HUES48 (cell line): ENCODE results near the gene TRAM2.

Experiments used
- H3K27ac ChIP-seq: one replicate; pipeline ENCODE4 v1.7.0; 2013; ENCODE audit warnings: low read depth, low read length, inconsistent platforms
- H3K27me3 ChIP-seq: 2 replicates; pipeline ENCODE4 v1.6.1; 2013; ENCODE audit warnings: mild to moderate bottlenecking, low read length; ENCODE audit not compliant: control insufficient read depth, insufficient read depth
- H3K36me3 ChIP-seq: 2 replicates; pipeline ENCODE4 v1.6.1; 2013; ENCODE audit warnings: low read length; ENCODE audit not compliant: control insufficient read depth, insufficient read depth
- H3K4me1 ChIP-seq: 2 replicates; pipeline ENCODE4 v1.6.1; 2013; ENCODE audit warnings: mild to moderate bottlenecking, low read length; ENCODE audit not compliant: control insufficient read depth, insufficient read depth
- H3K4me3 ChIP-seq: 2 replicates; pipeline ENCODE4 v1.5.1; 2013; ENCODE audit warnings: mild to moderate bottlenecking, low read depth, low read length
- H3K9ac ChIP-seq: 2 replicates; pipeline ENCODE4 v1.6.1; 2013; ENCODE audit warnings: mild to moderate bottlenecking, low read depth, low read length, moderate library complexity
- H3K9me3 ChIP-seq: 2 replicates; pipeline ENCODE4 v1.6.1; 2013; ENCODE audit warnings: low read length; ENCODE audit not compliant: control insufficient read depth, insufficient read depth

Gene TRAM2

GRCh38 chr6:52610011-52610410 is 33.2 kb upstream of the TRAM2 start:
- H3K4me3 ChIP-seq: no peak overlapping the region
- H3K27me3 ChIP-seq: no peaks in the 10 kb centered on the region
- no peak overlapping the region for H3K27ac ChIP-seq
- H3K9ac ChIP-seq: no peak overlapping the region
- no peaks in the 10 kb centered on the region for H3K36me3 ChIP-seq
- no peaks in the 10 kb centered on the region for H3K9me3 ChIP-seq
- H3K4me1 ChIP-seq: peaks cover 6% of the 10 kb centered on the region; the same call in 1 of the 2 replicates

GRCh38 chr6:52605610-52606185 is 28.8 kb upstream of the TRAM2 start:
- no peak overlapping the region for H3K9ac ChIP-seq
- no peaks in the 10 kb centered on the region for H3K4me1 ChIP-seq
- no peaks in the 10 kb centered on the region for H3K9me3 ChIP-seq
- no peaks in the 10 kb centered on the region for H3K27me3 ChIP-seq
- no peak overlapping the region for H3K27ac ChIP-seq
- H3K4me3 ChIP-seq: no peak overlapping the region
- no peaks in the 10 kb centered on the region for H3K36me3 ChIP-seq

- H3K9me3 ChIP-seq: no peaks in the 10 kb centered on the region
- no peak overlapping the region for H3K9ac ChIP-seq
- no peaks in the 10 kb centered on the region for H3K27me3 ChIP-seq
- no peak overlapping the region for H3K27ac ChIP-seq
- H3K36me3 ChIP-seq: no peaks in the 10 kb centered on the region
- H3K4me3 ChIP-seq: no peak overlapping the region
- 0 out of 2 replicates have a peak, but pooled peaks cover 5% of the 10 kb centered on the region for H3K4me1 ChIP-seq
Observed at GRCh38 chr6:52603000-52603795, 26.3 kb upstream of the TRAM2 start.

GRCh38 chr6:52598824-52599190 is 21.9 kb upstream of the TRAM2 start:
- Histone ChIP-seq H3K9me3 (no peaks in the 10 kb centered on the region), H3K36me3 (no peaks in the 10 kb centered on the region), H3K27ac (no peak overlapping the region), H3K4me3 (no peak overlapping the region), H3K4me1 (peaks cover 24% of the 10 kb centered on the region), H3K9ac (no peak overlapping the region), H3K27me3 (no peaks in the 10 kb centered on the region)

DNA sequence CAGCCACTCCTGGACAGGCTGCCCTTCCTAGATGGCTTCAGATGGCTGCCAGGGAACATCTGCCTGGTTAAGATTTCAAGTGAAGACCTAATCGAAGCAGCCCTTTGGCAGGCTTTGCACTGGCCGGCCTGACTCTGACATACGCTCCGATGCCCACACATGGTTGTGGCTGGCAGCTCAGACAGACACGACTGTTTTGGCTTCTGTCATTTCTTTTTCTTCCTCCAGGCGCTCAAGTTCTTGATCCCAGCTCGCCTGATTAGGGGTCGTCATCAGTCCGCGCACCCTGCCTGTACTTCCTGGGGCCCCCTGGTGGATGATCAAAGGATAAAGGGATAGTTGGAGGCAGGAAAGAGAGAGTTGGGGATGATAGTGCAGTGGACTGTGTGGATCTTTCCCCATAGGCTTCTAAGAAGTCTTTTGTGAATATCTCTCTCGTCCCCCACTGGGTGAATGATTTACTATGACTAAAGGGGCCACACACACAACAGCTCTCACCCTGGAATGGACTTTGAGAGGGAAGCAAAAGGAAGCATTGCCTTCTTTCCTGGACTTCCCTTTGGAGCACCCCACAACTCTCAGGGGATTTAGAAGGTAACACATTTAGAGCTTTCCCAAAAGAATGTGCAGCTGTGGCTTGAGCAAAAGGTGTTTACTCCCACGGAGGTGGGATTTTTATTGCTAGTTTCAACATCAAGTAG is 21.4 kb upstream of the TRAM2 start:
- peak overlapping the region; percentile 31 for H3K27ac ChIP-seq

GRCh38 chr6:52597738-52598122 is 20.9 kb upstream of the TRAM2 start:
- H3K4me1 ChIP-seq: peaks cover 24% of the 10 kb centered on the region
- H3K27ac ChIP-seq: peak overlapping the region; percentile 31
- H3K4me3 ChIP-seq: peak overlapping the region; percentile 31; the same call in 1 of the 2 replicates
- no peaks in the 10 kb centered on the region for H3K27me3 ChIP-seq
- no peaks in the 10 kb centered on the region for H3K9me3 ChIP-seq
- H3K36me3 ChIP-seq: no peaks in the 10 kb centered on the region
- H3K9ac ChIP-seq: no peak overlapping the region

More for the DNA sequence above, 21.4 kb upstream of the TRAM2 start:
- Histone ChIP-seq H3K9ac (no peak overlapping the region), H3K4me1 (peaks cover 24% of the 10 kb centered on the region), H3K27me3 (no peaks in the 10 kb centered on the region), H3K9me3 (no peaks in the 10 kb centered on the region), H3K4me3 (peak overlapping the region; percentile 31; the same call in 1 of the 2 replicates), H3K36me3 (no peaks in the 10 kb centered on the region)

GRCh38 chr6:52596371-52597028 is 19.6 kb upstream of the TRAM2 start:
- no peak overlapping the region for H3K4me3 ChIP-seq

GRCh38 chr6:52595796-52596130 is 18.9 kb upstream of the TRAM2 start:
- Histone ChIP-seq H3K36me3 (no peaks in the 10 kb centered on the region), H3K27ac (peak overlapping the region; percentile 64), H3K9me3 (no peaks in the 10 kb centered on the region), H3K4me3 (no peak overlapping the region), H3K27me3 (no peaks in the 10 kb centered on the region), H3K9ac (no peak overlapping the region), H3K4me1 (peaks cover 24% of the 10 kb centered on the region)

More at GRCh38 chr6:52596371-52597028, 19.6 kb upstream of the TRAM2 start:
- no peaks in the 10 kb centered on the region for H3K27me3 ChIP-seq
- no peaks in the 10 kb centered on the region for H3K36me3 ChIP-seq
- no peak overlapping the region for H3K9ac ChIP-seq
- no peak overlapping the region for H3K27ac ChIP-seq
- H3K4me1 ChIP-seq: peaks cover 24% of the 10 kb centered on the region
- no peaks in the 10 kb centered on the region for H3K9me3 ChIP-seq

GRCh38 chr6:52595000-52595795 is 18.3 kb upstream of the TRAM2 start:
- Histone ChIP-seq H3K4me3 (no peak overlapping the region), H3K27me3 (no peaks in the 10 kb centered on the region), H3K9me3 (no peaks in the 10 kb centered on the region), H3K27ac (peak overlapping the region; percentile 64), H3K4me1 (peaks cover 24% of the 10 kb centered on the region), H3K36me3 (no peaks in the 10 kb centered on the region), H3K9ac (no peak overlapping the region)

GRCh38 chr6:52594221-52594620 is 17.4 kb upstream of the TRAM2 start:
- Histone ChIP-seq H3K9me3 (no peaks in the 10 kb centered on the region), H3K9ac (no peak overlapping the region), H3K4me1 (peaks cover 24% of the 10 kb centered on the region), H3K27ac (no peak overlapping the region), H3K27me3 (no peaks in the 10 kb centered on the region), H3K4me3 (no peak overlapping the region), H3K36me3 (no peaks in the 10 kb centered on the region)
